Measurements from ENCODE around the gene PLK5.

Gene PLK5

DNA sequence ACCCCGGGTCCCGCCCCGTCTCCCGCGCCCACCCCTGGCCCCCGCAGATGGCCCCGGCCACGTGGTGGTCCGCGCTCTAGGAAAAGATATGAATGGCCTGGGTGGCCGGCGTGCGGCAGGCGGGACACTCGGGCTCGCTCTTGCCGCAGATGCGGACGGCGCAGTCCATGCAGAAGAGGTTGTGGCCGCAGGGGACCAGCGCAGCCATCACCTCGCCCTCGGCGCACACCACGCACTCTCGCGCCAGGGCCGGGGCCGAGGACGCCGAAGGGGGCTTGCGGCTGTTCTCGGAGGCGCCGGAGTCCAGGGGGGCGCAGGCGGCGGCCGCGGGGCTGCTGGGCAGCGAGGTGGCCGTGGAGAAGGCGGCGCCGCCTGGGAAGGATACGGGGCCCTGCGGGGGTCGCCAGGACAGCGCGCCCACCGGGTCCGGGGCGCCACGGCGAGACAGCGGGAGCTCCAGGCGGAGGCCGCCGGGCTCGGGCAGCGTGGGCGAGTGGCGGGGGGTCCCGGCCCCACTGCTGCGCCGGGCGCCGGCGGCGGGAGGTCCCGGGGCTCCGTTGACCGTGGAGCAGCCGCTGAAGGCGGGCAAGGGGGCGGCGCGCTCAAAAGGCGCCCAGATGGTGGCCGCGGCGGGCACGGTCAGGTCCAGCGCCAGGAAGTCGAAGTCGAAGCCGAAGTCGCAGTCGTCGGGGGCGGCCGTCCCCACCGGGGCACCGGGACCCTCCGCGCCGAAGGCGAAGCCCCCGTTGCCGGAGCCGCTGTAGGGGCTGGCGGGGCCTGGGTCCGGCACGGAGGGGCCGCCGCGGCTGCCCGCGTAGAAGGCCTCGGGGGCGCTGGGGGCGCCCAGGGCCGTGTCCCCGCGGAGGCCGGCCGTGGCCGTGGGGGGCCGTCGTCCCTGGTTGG is 31.9 kb downstream of the PLK5 start:
- DNase-seq (ENCODE audit: low spot score), result no peak

GRCh38 chr19:1556390-1557070 is 32.7 kb downstream of the PLK5 start:
- DNase-seq (ENCODE audit: low spot score), result no peak

DNA sequence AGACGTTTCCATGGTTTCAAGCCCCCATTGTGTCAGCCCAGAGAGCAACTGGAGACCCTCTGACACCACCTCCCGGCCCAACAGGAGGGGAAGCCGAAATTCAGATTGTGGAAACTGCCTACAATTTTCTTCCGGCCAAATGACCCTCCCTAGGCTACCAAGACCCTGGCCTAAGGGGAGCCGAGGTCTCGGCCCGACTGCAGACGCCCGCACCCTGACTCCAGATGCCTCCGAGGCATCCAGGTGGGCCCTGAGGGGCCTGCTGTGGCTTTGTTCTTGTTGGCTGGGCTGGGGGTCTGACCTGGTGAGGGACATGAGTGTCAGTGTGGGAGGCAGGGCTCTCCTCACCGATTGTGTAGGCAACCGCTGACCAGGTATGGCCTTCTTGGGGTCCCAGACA is 34.7 kb downstream of the PLK5 start:
- no peak for DNase-seq (ENCODE audit: low spot score)

GRCh38 chr19:1560286-1560882 is 36.5 kb downstream of the PLK5 start:
- no peak for DNase-seq (ENCODE audit: low spot score)

- no peak for DNase-seq (ENCODE audit: low spot score)
Measured at GRCh38 chr19:1561236-1561842, 37.5 kb downstream of the PLK5 start.

DNA sequence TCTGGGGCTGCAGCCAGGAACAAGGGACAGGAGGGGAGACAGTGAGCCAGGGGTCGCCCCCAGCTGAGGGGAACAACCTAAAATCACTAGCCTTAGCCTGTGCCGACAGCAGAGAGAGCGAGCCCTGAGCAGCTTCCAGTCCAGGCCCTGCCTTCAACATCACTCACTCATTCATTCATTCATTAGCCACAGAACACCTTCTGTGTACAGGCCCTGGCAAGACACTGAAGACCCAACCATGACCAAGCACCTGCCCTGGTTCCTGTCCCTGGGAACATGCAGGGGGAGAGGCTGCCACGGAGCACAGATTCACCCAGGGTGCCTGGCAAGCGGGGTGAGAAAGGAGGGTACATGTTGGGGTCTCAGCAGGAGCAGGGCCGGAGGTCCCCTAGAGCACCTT is 39.4 kb downstream of the PLK5 start:
- DNase-seq (ENCODE audit: low spot score), result no peak

- peak; percentile 96 for DNase-seq (ENCODE audit: low spot score)
Measured at GRCh38 chr19:1566392-1567115, 42.7 kb downstream of the PLK5 start.

DNA sequence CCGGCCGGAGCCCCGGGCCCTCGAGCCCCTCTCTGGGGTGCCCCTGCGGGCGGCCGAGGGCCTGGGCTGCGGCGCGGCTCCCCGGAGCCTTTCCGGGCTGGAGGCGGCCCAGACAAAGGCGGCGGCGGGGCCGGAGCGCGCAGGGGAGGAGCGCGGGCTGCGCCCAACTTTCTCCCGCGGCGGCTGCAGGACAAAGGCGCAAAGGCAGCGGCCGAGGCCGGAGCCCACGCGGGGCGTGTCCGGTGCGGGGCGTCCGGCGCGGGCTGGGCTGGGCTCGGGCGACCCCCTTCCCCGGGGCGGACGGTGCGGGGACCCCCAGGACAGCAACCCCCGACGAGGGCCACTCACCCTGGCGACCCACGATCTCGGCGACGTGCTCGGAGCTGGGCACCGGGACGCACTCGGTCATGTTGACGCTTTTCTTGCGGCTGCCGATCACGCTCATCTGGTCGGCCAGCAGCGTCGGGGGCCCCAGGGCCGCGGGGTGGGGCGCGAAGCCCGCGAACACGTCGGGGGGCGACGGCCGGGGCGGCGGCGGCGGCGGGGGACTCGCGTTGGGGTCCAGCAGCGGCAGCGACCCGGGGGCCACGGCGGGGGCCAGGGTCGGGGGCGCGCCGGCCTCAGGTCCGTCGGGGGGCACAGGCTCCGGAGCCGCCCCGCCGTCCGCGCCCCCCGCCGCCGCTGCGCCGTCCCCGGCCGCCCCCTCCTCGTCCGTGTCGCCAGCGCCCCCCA is 43.4 kb downstream of the PLK5 start:
- peak; percentile 83 for DNase-seq (ENCODE audit: low spot score)

- DNase-seq (ENCODE audit: low spot score), result no peak
Measured at GRCh38 chr19:1567848-1568227, 44.0 kb downstream of the PLK5 start.

- DNase-seq (ENCODE audit: low spot score), result peak; percentile 99
Measured at GRCh38 chr19:1568320-1569019, 44.6 kb downstream of the PLK5 start, which contains the start of gene MEX3D. MEX3D (minus strand) TSS chr19:1568325; CDS start chr19:1568058, 267 bp downstream.

GRCh38 chr19:1569997-1570396 is 46.1 kb downstream of the PLK5 start:
- DNase-seq (ENCODE audit: low spot score), result no peak

- no peak for DNase-seq (ENCODE audit: low spot score)
Measured at GRCh38 chr19:1570836-1571235, 47.0 kb downstream of the PLK5 start.

- no peak for DNase-seq (ENCODE audit: low spot score)
Measured at GRCh38 chr19:1571358-1571757, 47.5 kb downstream of the PLK5 start.

GRCh38 chr19:1572795-1573194 is 48.9 kb downstream of the PLK5 start:
- no peak for DNase-seq (ENCODE audit: low spot score)

- DNase-seq (ENCODE audit: low spot score), result no peak
Measured at GRCh38 chr19:1574354-1575136, 50.7 kb downstream of the PLK5 start.

DNA sequence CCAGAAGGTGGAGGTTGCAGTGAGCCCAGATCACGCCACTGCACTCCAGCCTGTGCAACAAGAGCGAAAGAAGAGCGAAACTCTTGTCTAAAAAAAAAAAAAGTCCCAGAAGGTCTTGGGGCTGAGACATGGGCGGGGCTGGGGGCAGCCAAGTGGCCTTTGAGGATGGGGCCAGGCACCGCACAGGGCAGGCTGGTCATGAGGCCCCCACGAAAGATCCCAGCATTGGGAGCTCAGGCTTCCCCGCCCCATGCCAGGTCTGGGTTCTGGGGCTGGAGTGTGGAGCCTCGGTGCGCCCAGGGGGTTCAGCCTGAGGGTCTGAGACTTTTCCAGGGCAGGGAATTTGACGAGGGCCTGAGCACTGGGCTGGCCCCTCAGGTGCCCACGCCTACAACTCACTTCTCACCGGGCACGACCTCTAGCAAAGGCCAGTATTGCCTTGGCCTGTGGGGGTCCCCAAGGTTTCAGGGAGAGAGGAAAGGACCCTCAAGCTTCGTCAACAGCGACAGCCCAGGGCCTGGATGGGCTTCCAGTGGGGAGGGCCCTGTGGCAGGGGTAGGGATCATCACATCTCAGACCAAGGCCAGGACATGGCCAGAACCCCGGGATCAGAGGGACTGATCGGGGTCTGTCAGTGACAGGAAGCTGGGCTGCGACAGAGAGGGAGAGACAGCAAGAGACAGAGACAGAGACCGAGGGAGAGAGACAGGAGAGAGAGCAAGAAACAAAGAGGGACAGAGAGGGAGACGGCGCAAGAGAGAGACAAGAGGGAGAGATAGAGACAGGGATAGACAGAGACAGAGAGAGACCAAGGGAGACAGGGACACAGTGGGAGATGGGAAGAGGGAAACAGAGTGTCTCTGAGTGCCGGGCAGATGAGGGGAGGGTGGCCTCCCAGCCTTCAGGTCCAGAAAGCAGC is 51.7 kb downstream of the PLK5 start:
- DNase-seq (ENCODE audit: low spot score), result no peak

DNA sequence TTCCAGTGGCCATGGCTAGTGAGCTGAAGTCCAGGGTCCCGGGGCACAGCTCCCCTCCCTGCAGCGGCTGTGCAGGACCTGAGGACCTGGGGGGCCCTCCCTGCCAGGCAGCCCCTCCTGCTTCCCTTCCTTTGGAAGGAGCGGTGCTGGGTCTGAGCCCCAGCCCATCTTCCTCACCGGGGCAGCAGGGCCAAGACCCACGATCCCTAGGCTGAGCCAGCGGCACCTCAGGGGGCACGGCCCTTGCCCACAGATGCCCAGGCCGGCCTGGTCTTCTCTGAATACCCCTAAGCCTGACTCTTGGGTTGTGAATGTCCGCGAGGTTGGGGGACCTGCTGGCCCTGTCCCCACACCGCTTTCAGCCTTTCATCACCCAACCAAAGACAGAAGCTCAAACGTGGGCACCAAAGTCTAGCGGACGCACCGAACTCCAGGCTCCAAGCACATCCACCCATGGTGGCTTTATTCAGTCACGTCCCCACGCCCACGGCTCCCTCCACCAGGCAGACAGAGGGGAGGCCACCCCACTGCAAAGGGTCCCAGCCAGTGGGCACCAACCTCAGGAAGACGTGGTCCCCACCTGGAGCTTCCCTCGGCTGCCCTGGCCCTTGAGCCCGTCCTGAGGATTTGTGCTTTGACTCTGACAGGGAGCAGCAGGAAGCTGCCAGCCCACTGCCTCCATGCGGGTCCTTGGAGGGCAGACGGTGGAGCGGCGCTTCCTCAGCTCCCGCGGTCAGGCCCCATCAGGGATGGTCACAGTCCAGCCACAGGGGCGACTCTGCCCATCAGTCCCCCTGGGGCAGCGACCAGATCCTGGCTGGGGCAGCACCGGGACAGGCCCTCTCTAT is 52.6 kb downstream of the PLK5 start:
- DNase-seq (ENCODE audit: low spot score), result no peak

Measured in GM03348 (cell line).